ENCODE data around the gene LYSMD3. TPM values are rescaled to one million over a fixed set of nuclear protein-coding genes. Genes with fewer than 3 reads are reported as not detected.

The LYSMD3 gene
- total RNA-seq, 1 donor from 2014 or later, result 18.4 TPM

GRCh38 chr5:90554358-90555006 is 25.1 kb upstream of the LYSMD3 start:
- Mint-ChIP-seq H3K4me1 (peaks cover 22% of the 10 kb centered on the region), H3K36me3 (ENCODE audit: low read depth) (no peaks in the 10 kb centered on the region), H3K9me3 (no peaks in the 10 kb centered on the region), H3K27ac (no peak overlapping the region), H3K4me3 (no peak overlapping the region), H3K27me3 (peaks cover 37% of the 10 kb centered on the region)
- ATAC-seq (ENCODE audit: low read depth) (no peak), DNase-seq (no peak)
- ChIA-PET POLR2A (no interaction called here), CTCF (no interaction called here)
- no peak for TF ChIP-seq CTCF (IDR thresholded peaks at IDR 0.05)
- intact Hi-C loops (cut with micrococcal nuclease), result no loop called here

- ChIA-PET POLR2A (no interaction called here), CTCF (no interaction called here)
- DNase-seq, result no peak
- intact Hi-C loops (cut with micrococcal nuclease), result no loop called here
- peaks cover 18% of the 10 kb centered on the region for H3K4me1 Mint-ChIP-seq
- peaks cover 37% of the 10 kb centered on the region for H3K27me3 Mint-ChIP-seq
- no peak overlapping the region for H3K4me3 Mint-ChIP-seq
- H3K9me3 Mint-ChIP-seq, result no peaks in the 10 kb centered on the region
- TF ChIP-seq CTCF (IDR thresholded peaks at IDR 0.05), result no peak
- H3K36me3 Mint-ChIP-seq (ENCODE audit: low read depth), result no peaks in the 10 kb centered on the region
- H3K27ac Mint-ChIP-seq, result no peak overlapping the region
- no peak for ATAC-seq (ENCODE audit: low read depth)
Measured at GRCh38 chr5:90553711-90554110, 24.3 kb upstream of the LYSMD3 start.

GRCh38 chr5:90551376-90551775 is 22.0 kb upstream of the LYSMD3 start:
- intact Hi-C loops (cut with micrococcal nuclease), result loop anchor here (1.0 kb wide), 1 partner anchor 22 kb away; the partner anchor contains the start of gene LYSMD3
- peaks cover 8% of the 10 kb centered on the region for H3K4me1 Mint-ChIP-seq
- peaks cover 25% of the 10 kb centered on the region for H3K27me3 Mint-ChIP-seq

GRCh38 chr5:90550963-90551362 is 21.6 kb upstream of the LYSMD3 start:
- CTCF ChIA-PET, result no interaction called here
- no peak overlapping the region for H3K27ac Mint-ChIP-seq
- H3K9me3 Mint-ChIP-seq, result no peaks in the 10 kb centered on the region
- H3K36me3 Mint-ChIP-seq (ENCODE audit: low read depth), result no peaks in the 10 kb centered on the region
- POLR2A ChIA-PET, result no interaction called here
- intact Hi-C loops (cut with micrococcal nuclease), result loop anchor here (1.0 kb wide), 1 partner anchor 22 kb away; the partner anchor contains the start of gene LYSMD3
- DNase-seq, result no peak
- ATAC-seq (ENCODE audit: low read depth), result no peak
- no peak for TF ChIP-seq CTCF (IDR thresholded peaks at IDR 0.05)
- H3K4me1 Mint-ChIP-seq, result peaks cover 8% of the 10 kb centered on the region
- no peak overlapping the region for H3K4me3 Mint-ChIP-seq
- peaks cover 25% of the 10 kb centered on the region for H3K27me3 Mint-ChIP-seq

More at GRCh38 chr5:90551376-90551775, 22.0 kb upstream of the LYSMD3 start:
- no peak for TF ChIP-seq CTCF (IDR thresholded peaks at IDR 0.05)
- Mint-ChIP-seq H3K9me3 (no peaks in the 10 kb centered on the region), H3K27ac (peak overlapping the region; percentile 21), H3K36me3 (ENCODE audit: low read depth) (no peaks in the 10 kb centered on the region), H3K4me3 (no peak overlapping the region)
- DNase-seq, result no peak
- CTCF ChIA-PET, result no interaction called here
- POLR2A ChIA-PET, result no interaction called here
- ATAC-seq (ENCODE audit: low read depth), result no peak

GRCh38 chr5:90549729-90550275 is 20.4 kb upstream of the LYSMD3 start:
- ATAC-seq (ENCODE audit: low read depth), result no peak
- no peaks in the 10 kb centered on the region for H3K9me3 Mint-ChIP-seq
- ChIA-PET CTCF (no interaction called here), POLR2A (no interaction called here)
- H3K27me3 Mint-ChIP-seq, result peaks cover 25% of the 10 kb centered on the region
- no peak overlapping the region for H3K27ac Mint-ChIP-seq
- no peaks in the 10 kb centered on the region for H3K36me3 Mint-ChIP-seq (ENCODE audit: low read depth)
- H3K4me1 Mint-ChIP-seq, result peaks cover 8% of the 10 kb centered on the region
- intact Hi-C loops (cut with micrococcal nuclease), result no loop called here
- TF ChIP-seq CTCF (IDR thresholded peaks at IDR 0.05), result no peak
- no peak overlapping the region for H3K4me3 Mint-ChIP-seq
- DNase-seq, result no peak

All from activated B cell treated with CpG ODN at 0.5 μM for 24 hours (primary cell).